Measurements from ENCODE around the gene ZNF200.
"Not testable (repeated sequence)": the region's sequence is repeated elsewhere in the genome, so short reads cannot be mapped to it uniquely, and the experiment has no call there.

DNA sequence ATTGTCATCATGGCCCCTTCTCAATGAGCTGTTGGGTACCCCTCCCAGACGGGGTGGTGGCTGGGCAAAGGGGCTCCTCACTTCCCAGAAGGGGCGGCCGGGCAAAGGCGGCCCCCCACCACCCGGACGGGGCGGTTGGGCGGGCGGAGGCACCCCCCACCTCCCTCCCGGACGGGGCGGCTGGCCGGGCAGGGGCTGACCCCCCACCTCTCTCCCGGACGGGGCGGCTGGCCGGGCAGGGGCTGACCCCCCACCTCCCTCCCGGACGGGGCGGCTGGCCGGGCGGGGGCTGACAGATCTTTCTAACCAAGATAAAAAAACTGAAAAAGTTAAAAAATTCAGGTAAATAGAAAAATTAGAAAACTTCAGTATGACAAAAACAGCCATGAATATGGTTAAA, 36.3 kb upstream of the ZNF200 start:
- TF ChIP-seq TAF1 (IDR thresholded peaks at IDR 0.05; ENCODE audit: borderline replicate concordance, low read depth, low read length); POLR2AphosphoS5 (IDR thresholded peaks at IDR 0.05; ENCODE audit: low read depth, low read length); RFX5 (IDR thresholded peaks at IDR 0.05; ENCODE audit: low read length); FOXM1 (IDR thresholded peaks at IDR 0.05; ENCODE audit: low read depth); FOXJ3 (CRISPR knock-in tag; IDR thresholded peaks at IDR 0.05); SMC3 (IDR thresholded peaks at IDR 0.05; ENCODE audit: low read depth, low read length): not testable (repeated sequence)
- TF ChIP-seq, protein P1, sequence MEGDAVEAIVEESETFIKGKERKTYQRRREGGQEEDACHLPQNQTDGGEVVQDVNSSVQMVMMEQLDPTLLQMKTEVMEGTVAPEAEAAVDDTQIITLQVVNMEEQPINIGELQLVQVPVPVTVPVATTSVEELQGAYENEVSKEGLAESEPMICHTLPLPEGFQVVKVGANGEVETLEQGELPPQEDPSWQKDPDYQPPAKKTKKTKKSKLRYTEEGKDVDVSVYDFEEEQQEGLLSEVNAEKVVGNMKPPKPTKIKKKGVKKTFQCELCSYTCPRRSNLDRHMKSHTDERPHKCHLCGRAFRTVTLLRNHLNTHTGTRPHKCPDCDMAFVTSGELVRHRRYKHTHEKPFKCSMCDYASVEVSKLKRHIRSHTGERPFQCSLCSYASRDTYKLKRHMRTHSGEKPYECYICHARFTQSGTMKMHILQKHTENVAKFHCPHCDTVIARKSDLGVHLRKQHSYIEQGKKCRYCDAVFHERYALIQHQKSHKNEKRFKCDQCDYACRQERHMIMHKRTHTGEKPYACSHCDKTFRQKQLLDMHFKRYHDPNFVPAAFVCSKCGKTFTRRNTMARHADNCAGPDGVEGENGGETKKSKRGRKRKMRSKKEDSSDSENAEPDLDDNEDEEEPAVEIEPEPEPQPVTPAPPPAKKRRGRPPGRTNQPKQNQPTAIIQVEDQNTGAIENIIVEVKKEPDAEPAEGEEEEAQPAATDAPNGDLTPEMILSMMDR (IDR thresholded peaks at IDR 0.05): not testable (repeated sequence)
- TF ChIP-seq, protein P2, sequence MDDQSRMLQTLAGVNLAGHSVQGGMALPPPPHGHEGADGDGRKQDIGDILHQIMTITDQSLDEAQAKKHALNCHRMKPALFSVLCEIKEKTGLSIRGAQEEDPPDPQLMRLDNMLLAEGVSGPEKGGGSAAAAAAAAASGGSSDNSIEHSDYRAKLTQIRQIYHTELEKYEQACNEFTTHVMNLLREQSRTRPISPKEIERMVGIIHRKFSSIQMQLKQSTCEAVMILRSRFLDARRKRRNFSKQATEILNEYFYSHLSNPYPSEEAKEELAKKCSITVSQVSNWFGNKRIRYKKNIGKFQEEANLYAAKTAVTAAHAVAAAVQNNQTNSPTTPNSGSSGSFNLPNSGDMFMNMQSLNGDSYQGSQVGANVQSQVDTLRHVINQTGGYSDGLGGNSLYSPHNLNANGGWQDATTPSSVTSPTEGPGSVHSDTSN (IDR thresholded peaks at IDR 0.05): not testable (repeated sequence)
- TF ChIP-seq, protein P3, sequence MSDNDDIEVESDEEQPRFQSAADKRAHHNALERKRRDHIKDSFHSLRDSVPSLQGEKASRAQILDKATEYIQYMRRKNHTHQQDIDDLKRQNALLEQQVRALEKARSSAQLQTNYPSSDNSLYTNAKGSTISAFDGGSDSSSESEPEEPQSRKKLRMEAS (IDR thresholded peaks at IDR 0.05; ENCODE audit: low read depth): not testable (repeated sequence)
- TF ChIP-seq, protein P4, sequence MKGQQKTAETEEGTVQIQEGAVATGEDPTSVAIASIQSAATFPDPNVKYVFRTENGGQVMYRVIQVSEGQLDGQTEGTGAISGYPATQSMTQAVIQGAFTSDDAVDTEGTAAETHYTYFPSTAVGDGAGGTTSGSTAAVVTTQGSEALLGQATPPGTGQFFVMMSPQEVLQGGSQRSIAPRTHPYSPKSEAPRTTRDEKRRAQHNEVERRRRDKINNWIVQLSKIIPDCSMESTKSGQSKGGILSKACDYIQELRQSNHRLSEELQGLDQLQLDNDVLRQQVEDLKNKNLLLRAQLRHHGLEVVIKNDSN (IDR thresholded peaks at IDR 0.05; ENCODE audit: borderline replicate concordance, low read depth): not testable (repeated sequence)
- TF ChIP-seq, protein P5, sequence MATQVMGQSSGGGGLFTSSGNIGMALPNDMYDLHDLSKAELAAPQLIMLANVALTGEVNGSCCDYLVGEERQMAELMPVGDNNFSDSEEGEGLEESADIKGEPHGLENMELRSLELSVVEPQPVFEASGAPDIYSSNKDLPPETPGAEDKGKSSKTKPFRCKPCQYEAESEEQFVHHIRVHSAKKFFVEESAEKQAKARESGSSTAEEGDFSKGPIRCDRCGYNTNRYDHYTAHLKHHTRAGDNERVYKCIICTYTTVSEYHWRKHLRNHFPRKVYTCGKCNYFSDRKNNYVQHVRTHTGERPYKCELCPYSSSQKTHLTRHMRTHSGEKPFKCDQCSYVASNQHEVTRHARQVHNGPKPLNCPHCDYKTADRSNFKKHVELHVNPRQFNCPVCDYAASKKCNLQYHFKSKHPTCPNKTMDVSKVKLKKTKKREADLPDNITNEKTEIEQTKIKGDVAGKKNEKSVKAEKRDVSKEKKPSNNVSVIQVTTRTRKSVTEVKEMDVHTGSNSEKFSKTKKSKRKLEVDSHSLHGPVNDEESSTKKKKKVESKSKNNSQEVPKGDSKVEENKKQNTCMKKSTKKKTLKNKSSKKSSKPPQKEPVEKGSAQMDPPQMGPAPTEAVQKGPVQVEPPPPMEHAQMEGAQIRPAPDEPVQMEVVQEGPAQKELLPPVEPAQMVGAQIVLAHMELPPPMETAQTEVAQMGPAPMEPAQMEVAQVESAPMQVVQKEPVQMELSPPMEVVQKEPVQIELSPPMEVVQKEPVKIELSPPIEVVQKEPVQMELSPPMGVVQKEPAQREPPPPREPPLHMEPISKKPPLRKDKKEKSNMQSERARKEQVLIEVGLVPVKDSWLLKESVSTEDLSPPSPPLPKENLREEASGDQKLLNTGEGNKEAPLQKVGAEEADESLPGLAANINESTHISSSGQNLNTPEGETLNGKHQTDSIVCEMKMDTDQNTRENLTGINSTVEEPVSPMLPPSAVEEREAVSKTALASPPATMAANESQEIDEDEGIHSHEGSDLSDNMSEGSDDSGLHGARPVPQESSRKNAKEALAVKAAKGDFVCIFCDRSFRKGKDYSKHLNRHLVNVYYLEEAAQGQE (IDR thresholded peaks at IDR 0.05; ENCODE audit: low read depth, low read length): not testable (repeated sequence)
